ENCODE results near the gene CALM3.

Gene CALM3

DNA sequence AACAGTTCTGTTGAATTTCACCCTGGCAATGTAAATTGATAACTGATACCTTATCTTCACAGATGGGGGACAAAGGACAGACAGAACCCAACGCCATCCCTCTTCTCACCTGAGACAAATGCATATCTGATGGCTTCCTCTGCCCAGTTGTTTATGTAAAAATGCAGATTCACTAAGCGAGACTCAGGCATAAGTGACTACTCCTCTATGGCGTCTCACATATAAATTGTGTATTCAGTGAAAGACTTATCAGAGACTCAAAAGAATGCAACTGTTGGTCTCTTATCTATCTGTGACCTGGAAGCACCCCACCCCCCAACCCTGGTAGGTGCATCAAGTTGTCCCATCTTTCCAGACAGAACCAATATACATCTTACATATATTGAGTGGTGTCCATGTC, 13.3 kb upstream of the CALM3 start:
- no peak overlapping the region for H3K4me2 ChIP-seq (ENCODE audit: low read length, poor library complexity, severe bottlenecking)
- H2BK15ac ChIP-seq (ENCODE audit: low read depth, poor library complexity, severe bottlenecking), result no peak overlapping the region
- H3K27me3 ChIP-seq (ENCODE audit: control insufficient read depth in 1 of 2, insufficient read depth in 1 of 2, low read length in 2 of 2), result no peaks in the 10 kb centered on the region
- 14% methylated on average over 3 of the region's 3 CpGs for whole genome bisulfite sequencing
- H3K4me3 ChIP-seq (ENCODE audit: insufficient read depth in 1 of 2, low read depth in 1 of 2, low read length in 2 of 2), result no peak overlapping the region
- no peaks in the 10 kb centered on the region for H3K4me1 ChIP-seq (ENCODE audit: control insufficient read depth, insufficient read depth, low read depth, low read length)
- H3K14ac ChIP-seq (ENCODE audit: low read length in 2 of 2), result no peak overlapping the region
- H2AK5ac ChIP-seq (ENCODE audit: low read length, severe bottlenecking), result no peak overlapping the region
- H3K4ac ChIP-seq (ENCODE audit: low read depth in 1 of 2, low read length in 2 of 2), result no peak overlapping the region
- H3K9ac ChIP-seq (ENCODE audit: low read length), result no peak overlapping the region
- H3K27ac ChIP-seq (ENCODE audit: low read length, poor library complexity, severe bottlenecking), result no peak overlapping the region
- H3K18ac ChIP-seq (ENCODE audit: low read depth in 1 of 2, low read length in 2 of 2), result no peak overlapping the region
- H3K36me3 ChIP-seq (ENCODE audit: control insufficient read depth in 1 of 2, insufficient read depth in 2 of 2, low read depth in 1 of 2, low read length in 2 of 2), result no peaks in the 10 kb centered on the region
- no peak overlapping the region for H3K23ac ChIP-seq (ENCODE audit: low read length in 2 of 2)
- H2BK12ac ChIP-seq (ENCODE audit: low read length in 2 of 2), result no peak overlapping the region
- no peak overlapping the region for H2AFZ ChIP-seq (ENCODE audit: low read depth, low read length)
- no peak for DNase-seq
- H2BK120ac ChIP-seq (ENCODE audit: low read depth, low read length), result no peak overlapping the region
- H3K79me1 ChIP-seq (replicated peaks; ENCODE audit: low read length, poor library complexity, severe bottlenecking), result no peaks in the 10 kb centered on the region
- H4K91ac ChIP-seq (ENCODE audit: low read length), result no peak overlapping the region
- H3K9me3 ChIP-seq (ENCODE audit: control insufficient read depth, low read length), result no peaks in the 10 kb centered on the region
- H4K8ac ChIP-seq (ENCODE audit: low read length), result no peak overlapping the region
- H2BK5ac ChIP-seq (ENCODE audit: low read depth, low read length, poor library complexity, severe bottlenecking), result no peak overlapping the region

DNA sequence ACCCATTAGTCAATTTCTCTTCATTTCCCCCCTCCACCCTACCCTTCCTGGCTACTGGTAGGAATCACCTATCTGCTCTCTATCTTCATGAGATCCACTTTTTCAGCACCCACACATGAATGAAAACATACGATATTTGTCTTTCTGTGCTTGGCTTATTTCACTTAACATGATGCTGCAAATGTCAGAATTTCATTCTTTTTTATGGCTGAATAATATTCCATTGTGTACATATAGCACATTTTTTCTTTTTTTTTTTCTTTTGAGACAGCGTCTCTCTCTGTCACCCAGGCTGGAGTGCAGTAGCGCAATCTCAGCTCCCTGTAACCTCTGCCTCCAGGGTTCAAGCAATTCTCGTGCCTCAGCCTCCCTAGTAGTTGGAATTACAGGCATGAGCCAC, 9.9 kb upstream of the CALM3 start:
- Histone ChIP-seq H3K23ac (ENCODE audit: low read length in 2 of 2) (no peak overlapping the region), H3K4me3 (ENCODE audit: insufficient read depth in 1 of 2, low read depth in 1 of 2, low read length in 2 of 2) (no peak overlapping the region), H2BK120ac (ENCODE audit: low read depth, low read length) (no peak overlapping the region), H2BK5ac (ENCODE audit: low read depth, low read length, poor library complexity, severe bottlenecking) (no peak overlapping the region), H3K9me3 (ENCODE audit: control insufficient read depth, low read length) (no peaks in the 10 kb centered on the region), H2BK15ac (ENCODE audit: low read depth, poor library complexity, severe bottlenecking) (no peak overlapping the region), H3K27me3 (ENCODE audit: control insufficient read depth in 1 of 2, insufficient read depth in 1 of 2, low read length in 2 of 2) (no peaks in the 10 kb centered on the region), H3K79me1 (replicated peaks; ENCODE audit: low read length, poor library complexity, severe bottlenecking) (no peaks in the 10 kb centered on the region), H3K4me1 (ENCODE audit: control insufficient read depth, insufficient read depth, low read depth, low read length) (no peaks in the 10 kb centered on the region), H3K4me2 (ENCODE audit: low read length, poor library complexity, severe bottlenecking) (no peak overlapping the region), H2AK5ac (ENCODE audit: low read length, severe bottlenecking) (no peak overlapping the region), H2BK12ac (ENCODE audit: low read length in 2 of 2) (no peak overlapping the region), H3K18ac (ENCODE audit: low read depth in 1 of 2, low read length in 2 of 2) (no peak overlapping the region), H3K27ac (ENCODE audit: low read length, poor library complexity, severe bottlenecking) (no peak overlapping the region), H4K8ac (ENCODE audit: low read length) (no peak overlapping the region), H3K14ac (ENCODE audit: low read length in 2 of 2) (no peak overlapping the region), H2AFZ (ENCODE audit: low read depth, low read length) (no peak overlapping the region), H4K91ac (ENCODE audit: low read length) (no peak overlapping the region), H3K4ac (ENCODE audit: low read depth in 1 of 2, low read length in 2 of 2) (no peak overlapping the region), H3K36me3 (ENCODE audit: control insufficient read depth in 1 of 2, insufficient read depth in 2 of 2, low read depth in 1 of 2, low read length in 2 of 2) (no peaks in the 10 kb centered on the region), H3K9ac (ENCODE audit: low read length) (no peak overlapping the region)
- 90% methylated on average over 3 of the region's 4 CpGs for WGBS
- no peak for DNase-seq

DNA sequence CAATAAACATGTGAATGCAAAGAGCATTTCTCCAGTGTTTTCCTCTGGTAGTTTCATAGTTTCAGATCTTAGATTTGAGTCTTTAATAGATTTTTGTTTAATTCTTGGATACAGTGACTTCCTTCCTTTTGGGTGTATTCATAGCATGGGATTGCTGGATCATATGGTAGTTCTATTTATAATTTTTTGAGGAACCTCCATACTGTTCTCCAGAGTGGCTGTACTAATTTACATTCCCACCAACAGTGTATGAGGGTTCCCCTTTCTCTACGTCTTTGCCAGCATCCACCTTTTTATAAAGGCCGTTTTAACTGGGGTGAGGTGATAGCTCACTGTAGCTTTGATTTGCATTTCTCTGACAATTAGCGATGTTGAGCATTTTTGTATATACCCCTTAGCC, 9.3 kb upstream of the CALM3 start:
- no peak overlapping the region for H2BK5ac ChIP-seq (ENCODE audit: low read depth, low read length, poor library complexity, severe bottlenecking)
- H3K9me3 ChIP-seq (ENCODE audit: control insufficient read depth, low read length), result no peaks in the 10 kb centered on the region
- no peak overlapping the region for H4K91ac ChIP-seq (ENCODE audit: low read length)
- no peak overlapping the region for H3K4me3 ChIP-seq (ENCODE audit: insufficient read depth in 1 of 2, low read depth in 1 of 2, low read length in 2 of 2)
- no peak overlapping the region for H3K9ac ChIP-seq (ENCODE audit: low read length)
- H3K27me3 ChIP-seq (ENCODE audit: control insufficient read depth in 1 of 2, insufficient read depth in 1 of 2, low read length in 2 of 2), result no peaks in the 10 kb centered on the region
- no peak for DNase-seq
- no peaks in the 10 kb centered on the region for H3K4me1 ChIP-seq (ENCODE audit: control insufficient read depth, insufficient read depth, low read depth, low read length)
- no peak overlapping the region for H2BK15ac ChIP-seq (ENCODE audit: low read depth, poor library complexity, severe bottlenecking)
- no peaks in the 10 kb centered on the region for H3K36me3 ChIP-seq (ENCODE audit: control insufficient read depth in 1 of 2, insufficient read depth in 2 of 2, low read depth in 1 of 2, low read length in 2 of 2)
- H3K23ac ChIP-seq (ENCODE audit: low read length in 2 of 2), result no peak overlapping the region
- no peak overlapping the region for H4K8ac ChIP-seq (ENCODE audit: low read length)
- WGBS, result 100% methylated on average over 1 of the region's 3 CpGs
- H3K4me2 ChIP-seq (ENCODE audit: low read length, poor library complexity, severe bottlenecking), result no peak overlapping the region
- H2AFZ ChIP-seq (ENCODE audit: low read depth, low read length), result no peak overlapping the region
- no peak overlapping the region for H2BK12ac ChIP-seq (ENCODE audit: low read length in 2 of 2)
- no peak overlapping the region for H3K14ac ChIP-seq (ENCODE audit: low read length in 2 of 2)
- H3K27ac ChIP-seq (ENCODE audit: low read length, poor library complexity, severe bottlenecking), result no peak overlapping the region
- no peak overlapping the region for H2AK5ac ChIP-seq (ENCODE audit: low read length, severe bottlenecking)
- no peak overlapping the region for H3K4ac ChIP-seq (ENCODE audit: low read depth in 1 of 2, low read length in 2 of 2)
- H3K18ac ChIP-seq (ENCODE audit: low read depth in 1 of 2, low read length in 2 of 2), result no peak overlapping the region
- no peak overlapping the region for H2BK120ac ChIP-seq (ENCODE audit: low read depth, low read length)
- no peaks in the 10 kb centered on the region for H3K79me1 ChIP-seq (replicated peaks; ENCODE audit: low read length, poor library complexity, severe bottlenecking)

DNA sequence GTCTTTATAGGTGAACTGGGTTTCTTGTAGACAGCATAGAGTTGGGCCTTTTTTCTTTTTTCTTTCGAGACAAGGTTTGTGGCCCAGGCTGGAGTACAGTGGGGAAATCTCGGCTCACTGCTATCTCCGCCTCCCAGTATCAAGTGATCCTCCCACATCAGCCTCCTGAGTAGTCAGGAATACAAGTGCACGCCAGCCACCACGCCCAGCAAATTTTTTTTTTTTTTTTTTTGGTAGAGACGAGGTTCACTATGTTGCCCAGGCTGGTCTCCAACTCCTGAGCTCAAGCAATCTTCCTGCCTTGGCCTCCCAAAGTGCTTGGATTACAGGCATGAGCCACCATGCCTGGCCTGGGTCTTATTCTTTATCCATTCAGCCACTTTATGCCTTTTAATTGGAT, 5.1 kb upstream of the CALM3 start:
- H3K14ac ChIP-seq (ENCODE audit: low read length in 2 of 2), result no peak overlapping the region
- H3K4me3 ChIP-seq (ENCODE audit: insufficient read depth in 1 of 2, low read depth in 1 of 2, low read length in 2 of 2), result no peak overlapping the region
- no peaks in the 10 kb centered on the region for H3K9me3 ChIP-seq (ENCODE audit: control insufficient read depth, low read length)
- H4K8ac ChIP-seq (ENCODE audit: low read length), result no peak overlapping the region
- WGBS, result 66% methylated on average over 6 of the region's 6 CpGs
- no peak overlapping the region for H2BK5ac ChIP-seq (ENCODE audit: low read depth, low read length, poor library complexity, severe bottlenecking)
- no peak overlapping the region for H2BK12ac ChIP-seq (ENCODE audit: low read length in 2 of 2)
- no peak overlapping the region for H2AK5ac ChIP-seq (ENCODE audit: low read length, severe bottlenecking)
- H3K79me1 ChIP-seq (replicated peaks; ENCODE audit: low read length, poor library complexity, severe bottlenecking), result peaks cover 5% of the 10 kb centered on the region
- no peak overlapping the region for H4K91ac ChIP-seq (ENCODE audit: low read length)
- no peaks in the 10 kb centered on the region for H3K27me3 ChIP-seq (ENCODE audit: control insufficient read depth in 1 of 2, insufficient read depth in 1 of 2, low read length in 2 of 2)
- H3K36me3 ChIP-seq (ENCODE audit: control insufficient read depth in 1 of 2, insufficient read depth in 2 of 2, low read depth in 1 of 2, low read length in 2 of 2), result no peaks in the 10 kb centered on the region
- no peak overlapping the region for H3K27ac ChIP-seq (ENCODE audit: low read length, poor library complexity, severe bottlenecking)
- no peak overlapping the region for H2BK120ac ChIP-seq (ENCODE audit: low read depth, low read length)
- DNase-seq, result no peak
- no peak overlapping the region for H3K9ac ChIP-seq (ENCODE audit: low read length)
- no peak overlapping the region for H3K4me2 ChIP-seq (ENCODE audit: low read length, poor library complexity, severe bottlenecking)
- H3K4ac ChIP-seq (ENCODE audit: low read depth in 1 of 2, low read length in 2 of 2), result no peak overlapping the region
- peaks cover 5% of the 10 kb centered on the region for H3K4me1 ChIP-seq (ENCODE audit: control insufficient read depth, insufficient read depth, low read depth, low read length)
- no peak overlapping the region for H3K18ac ChIP-seq (ENCODE audit: low read depth in 1 of 2, low read length in 2 of 2)
- no peak overlapping the region for H2AFZ ChIP-seq (ENCODE audit: low read depth, low read length)
- H3K23ac ChIP-seq (ENCODE audit: low read length in 2 of 2), result no peak overlapping the region
- H2BK15ac ChIP-seq (ENCODE audit: low read depth, poor library complexity, severe bottlenecking), result no peak overlapping the region
